DND-41 (cell line): Measurements from ENCODE around the gene KCNMA1.

Experiments used
- ATAC-seq: fragments of 200-7000 bp; cut with Tn5 transposase; 3 replicates; pipeline ENCODE4 v1.9.1; 2021; ENCODE audit warnings: low read depth; ENCODE audit not compliant: insufficient read depth
- DNase-seq: peaks from one replicate; pipeline ENCODE4 v3.0.0-alpha.2; 2020
- H2AFZ ChIP-seq: 2 replicates; pipeline ENCODE4 v1.6.0; 2012; ENCODE audit warnings: low read depth, low read length
- H3K27ac ChIP-seq: 2 replicates; pipeline ENCODE4 v1.5.1; 2012; ENCODE audit warnings: low read length, inconsistent platforms
- H3K27me3 ChIP-seq: fragments of 200-600 bp; sonication (generic); 2 replicates; pipeline ENCODE4 v1.6.0; 2012; ENCODE audit warnings: low read length, mild to moderate bottlenecking, inconsistent platforms; ENCODE audit not compliant: insufficient read depth, poor library complexity
- H3K36me3 ChIP-seq: 2 replicates; pipeline ENCODE4 v1.5.1; 2012; ENCODE audit warnings: low read length, inconsistent platforms; ENCODE audit not compliant: insufficient read depth
- H3K4me1 ChIP-seq: 2 replicates; pipeline ENCODE4 v1.5.1; 2012; ENCODE audit warnings: mild to moderate bottlenecking, low read length; ENCODE audit not compliant: insufficient read depth
- H3K4me2 ChIP-seq: 2 replicates; pipeline ENCODE4 v1.6.0; 2012; ENCODE audit warnings: mild to moderate bottlenecking, moderate library complexity, low read length, inconsistent platforms; ENCODE audit not compliant: insufficient read depth
- H3K4me3 ChIP-seq, 2 experiments: fragments of 200-600 bp in 1 of 2; shearing (Covaris generic) in 1 of 2; 2 replicates each; pipeline ENCODE4 v1.5.1; 2012 to 2016; ENCODE audit warnings: inconsistent platforms in 2 of 2, low read length in 2 of 2, mild to moderate bottlenecking in 2 of 2, low read depth in 1 of 2, moderate library complexity in 1 of 2
- H3K79me2 ChIP-seq: 2 replicates; pipeline ENCODE4 v1.6.0; 2012; ENCODE audit warnings: low read length, inconsistent platforms; ENCODE audit not compliant: insufficient read depth
- H3K9ac ChIP-seq: 2 replicates; pipeline ENCODE4 v1.6.0; 2012; ENCODE audit warnings: low read depth, mild to moderate bottlenecking, inconsistent platforms, low read length, moderate library complexity
- H3K9me3 ChIP-seq: 2 replicates; pipeline ENCODE4 v1.5.1; 2012; ENCODE audit warnings: low read length, moderate library complexity, mild to moderate bottlenecking, inconsistent platforms; ENCODE audit not compliant: insufficient read depth, severe bottlenecking
- H4K20me1 ChIP-seq: 2 replicates; pipeline ENCODE4 v1.6.0; 2012; ENCODE audit warnings: low read length; ENCODE audit not compliant: insufficient read depth
- EZH2 ChIP-seq: IDR thresholded peaks from 3 replicates; pipeline ENCODE4 v1.6.1; 2012; ENCODE audit warnings: borderline replicate concordance, low read depth, mild to moderate bottlenecking, moderate library complexity, low read length, inconsistent platforms; ENCODE audit not compliant: severe bottlenecking
- TF ChIP-seq, protein P1 (sequence below): IDR thresholded peaks from 2 replicates; pipeline ENCODE4 v1.5.1; 2012; ENCODE audit warnings: borderline replicate concordance, low read length, moderate library complexity, mild to moderate bottlenecking; ENCODE audit not compliant: poor library complexity, severe bottlenecking; ENCODE audit errors: extremely low read depth

The KCNMA1 gene

DNA sequence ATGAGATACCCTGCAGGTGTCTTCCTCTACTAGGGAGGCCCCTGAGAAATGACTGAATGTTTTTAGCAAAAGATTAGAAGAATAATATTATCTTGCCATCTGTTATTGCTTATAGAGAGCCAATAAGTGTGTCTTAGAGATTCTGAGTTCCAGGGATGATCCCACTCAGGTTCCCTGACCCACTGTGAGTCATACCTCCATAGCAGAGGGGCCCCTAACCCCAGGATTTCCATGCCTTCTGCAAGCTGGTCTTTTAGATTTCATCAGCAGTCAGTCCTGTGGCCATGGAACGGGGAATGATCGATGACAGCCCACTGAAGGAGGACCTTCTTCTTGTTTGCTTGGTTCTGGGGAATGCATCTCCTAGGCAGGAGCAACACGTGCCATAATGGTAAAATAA, 333.4 kb downstream of the KCNMA1 start:
- H3K27me3 ChIP-seq, result no peaks in the 10 kb centered on the region
- no peak overlapping the region for H3K4me3 ChIP-seq
- H3K27ac ChIP-seq, result no peak overlapping the region
- DNase-seq (no peak), ATAC-seq (no peak)
- peaks cover 7% of the 10 kb centered on the region for H3K9me3 ChIP-seq
- H3K79me2 ChIP-seq, result no peaks in the 10 kb centered on the region
- H3K9ac ChIP-seq, result no peak overlapping the region
- TF ChIP-seq, protein P1, sequence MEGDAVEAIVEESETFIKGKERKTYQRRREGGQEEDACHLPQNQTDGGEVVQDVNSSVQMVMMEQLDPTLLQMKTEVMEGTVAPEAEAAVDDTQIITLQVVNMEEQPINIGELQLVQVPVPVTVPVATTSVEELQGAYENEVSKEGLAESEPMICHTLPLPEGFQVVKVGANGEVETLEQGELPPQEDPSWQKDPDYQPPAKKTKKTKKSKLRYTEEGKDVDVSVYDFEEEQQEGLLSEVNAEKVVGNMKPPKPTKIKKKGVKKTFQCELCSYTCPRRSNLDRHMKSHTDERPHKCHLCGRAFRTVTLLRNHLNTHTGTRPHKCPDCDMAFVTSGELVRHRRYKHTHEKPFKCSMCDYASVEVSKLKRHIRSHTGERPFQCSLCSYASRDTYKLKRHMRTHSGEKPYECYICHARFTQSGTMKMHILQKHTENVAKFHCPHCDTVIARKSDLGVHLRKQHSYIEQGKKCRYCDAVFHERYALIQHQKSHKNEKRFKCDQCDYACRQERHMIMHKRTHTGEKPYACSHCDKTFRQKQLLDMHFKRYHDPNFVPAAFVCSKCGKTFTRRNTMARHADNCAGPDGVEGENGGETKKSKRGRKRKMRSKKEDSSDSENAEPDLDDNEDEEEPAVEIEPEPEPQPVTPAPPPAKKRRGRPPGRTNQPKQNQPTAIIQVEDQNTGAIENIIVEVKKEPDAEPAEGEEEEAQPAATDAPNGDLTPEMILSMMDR, result no peak
- no peak for TF ChIP-seq EZH2
- H2AFZ ChIP-seq, result no peak overlapping the region
- H3K36me3 ChIP-seq, result no peaks in the 10 kb centered on the region
- H4K20me1 ChIP-seq, result no peaks in the 10 kb centered on the region
- no peaks in the 10 kb centered on the region for H3K4me1 ChIP-seq
- no peak overlapping the region for H3K4me2 ChIP-seq

DNA sequence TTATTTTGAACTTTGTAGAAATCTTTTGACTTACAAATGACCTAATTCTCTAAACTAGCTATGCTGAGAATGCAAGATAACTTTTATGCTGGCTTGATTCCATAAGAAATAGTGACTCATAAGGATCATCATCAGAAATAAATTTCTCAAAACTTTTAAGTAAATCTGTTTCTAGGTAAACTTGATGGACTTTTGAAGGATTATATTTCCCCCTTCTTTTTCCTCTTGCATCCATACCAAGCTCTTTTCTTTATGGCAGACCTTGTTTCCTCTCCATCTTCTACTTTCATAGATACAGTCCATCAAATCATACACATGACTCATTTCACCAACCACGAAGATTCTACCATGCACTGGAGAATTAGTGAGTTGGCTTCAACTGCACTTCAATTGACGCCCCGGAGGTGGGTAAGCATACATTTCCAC, 336.3 kb downstream of the KCNMA1 start:
- Histone ChIP-seq H3K9ac (no peak overlapping the region), H3K27ac (no peak overlapping the region), H2AFZ (no peak overlapping the region), H3K4me3 (no peak overlapping the region), H3K9me3 (peaks cover 7% of the 10 kb centered on the region), H3K36me3 (no peaks in the 10 kb centered on the region), H3K4me1 (no peaks in the 10 kb centered on the region), H3K4me2 (no peak overlapping the region), H3K79me2 (no peaks in the 10 kb centered on the region), H3K27me3 (no peaks in the 10 kb centered on the region), H4K20me1 (no peaks in the 10 kb centered on the region)
- TF ChIP-seq EZH2, result no peak
- TF ChIP-seq, protein P1, result no peak
- DNase-seq, result no peak
- no peak for ATAC-seq

DNA sequence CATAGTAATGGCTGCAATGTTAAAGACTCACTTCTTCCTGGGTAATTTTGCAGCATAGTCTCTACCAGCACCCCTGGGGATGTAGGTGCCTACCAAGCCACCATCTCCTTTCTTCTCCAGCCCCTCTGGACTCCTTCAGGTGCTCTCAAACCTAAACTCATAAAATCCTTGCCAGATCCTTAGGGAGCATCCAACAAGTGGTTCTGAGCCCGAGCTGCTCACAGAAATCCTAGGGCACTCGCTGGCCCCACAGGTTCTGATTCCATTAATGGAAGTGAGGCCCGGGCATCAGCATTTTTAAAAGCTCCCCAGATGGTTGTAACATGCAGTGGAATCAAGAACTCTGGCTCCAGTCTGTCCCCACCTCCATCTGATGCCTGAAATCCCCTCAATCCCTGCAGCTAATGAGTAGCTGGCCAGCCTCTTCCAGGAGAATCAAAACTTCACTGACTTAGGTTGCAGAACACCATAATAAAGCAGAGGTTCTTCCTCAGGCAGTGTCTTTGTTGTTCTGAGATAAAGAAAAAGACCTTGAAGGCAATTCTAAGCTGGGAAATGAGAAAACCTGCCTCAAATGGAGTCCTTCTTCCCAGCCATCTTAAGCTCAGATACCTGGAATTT, 336.8 kb downstream of the KCNMA1 start:
- H3K9me3 ChIP-seq, result peaks cover 7% of the 10 kb centered on the region
- no peak for ATAC-seq
- no peak overlapping the region for H3K4me3 ChIP-seq
- H2AFZ ChIP-seq, result no peak overlapping the region
- H3K9ac ChIP-seq, result no peak overlapping the region
- no peak overlapping the region for H3K27ac ChIP-seq
- no peaks in the 10 kb centered on the region for H3K27me3 ChIP-seq
- H3K4me1 ChIP-seq, result no peaks in the 10 kb centered on the region
- no peaks in the 10 kb centered on the region for H3K79me2 ChIP-seq
- TF ChIP-seq EZH2, result no peak
- TF ChIP-seq, protein P1, result no peak
- no peak overlapping the region for H3K4me2 ChIP-seq
- no peak for DNase-seq
- no peaks in the 10 kb centered on the region for H4K20me1 ChIP-seq
- no peaks in the 10 kb centered on the region for H3K36me3 ChIP-seq

DNA sequence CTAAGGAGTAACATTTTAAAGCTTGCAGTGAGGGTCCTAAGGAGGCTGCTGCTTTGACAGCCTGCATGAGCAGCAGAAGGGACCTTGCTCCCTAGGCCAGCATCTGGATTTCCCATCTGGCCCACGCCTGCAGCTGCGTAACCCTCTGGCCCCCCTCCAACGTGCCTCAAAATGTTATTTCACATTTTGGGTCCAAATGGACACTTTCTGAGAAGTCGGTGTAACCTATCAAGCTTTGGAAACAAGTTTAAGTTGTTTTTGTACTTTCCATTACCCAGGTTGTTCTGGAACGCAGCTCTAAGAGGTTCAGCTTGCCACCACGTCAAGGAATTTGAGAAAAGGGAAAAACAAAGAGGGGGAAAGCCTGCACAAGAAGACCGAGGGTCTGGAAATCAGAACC, 338.3 kb downstream of the KCNMA1 start:
- H3K9me3 ChIP-seq, result peaks cover 7% of the 10 kb centered on the region
- H3K27me3 ChIP-seq, result no peaks in the 10 kb centered on the region
- H3K79me2 ChIP-seq, result no peaks in the 10 kb centered on the region
- H3K27ac ChIP-seq, result no peak overlapping the region
- H2AFZ ChIP-seq, result no peak overlapping the region
- TF ChIP-seq EZH2, result no peak
- TF ChIP-seq, protein P1, result no peak
- no peak for ATAC-seq
- no peak overlapping the region for H3K4me3 ChIP-seq
- no peak for DNase-seq
- no peaks in the 10 kb centered on the region for H4K20me1 ChIP-seq
- no peak overlapping the region for H3K9ac ChIP-seq
- H3K36me3 ChIP-seq, result no peaks in the 10 kb centered on the region
- H3K4me2 ChIP-seq, result no peak overlapping the region
- H3K4me1 ChIP-seq, result no peaks in the 10 kb centered on the region
